A673 (cell line): ENCODE measurements around the gene PLIN3. TPM values are rescaled to one million over a fixed set of nuclear protein-coding genes. Genes with fewer than 3 reads are reported as not detected.

Experiments
- BruUV-seq: library from RNA; stranded (reverse); fragments of 400-500 nt; replicated peaks from 2 replicates; lab custom pipeline; 2021; lab: Mats Ljungman, UMichigan
- CTCF ChIA-PET: fragments of 300-600 bp; sonication (Branson Sonifier 250); formaldehyde crosslinking; loops from one replicate; lab custom pipeline; 2022; ENCODE audit warnings: antibody characterized with exemption; lab: Charles Lee
- POLR2A ChIA-PET: fragments of 300-600 bp; sonication (Branson Sonifier 250); formaldehyde crosslinking; loops from one replicate; lab custom pipeline; 2022; ENCODE audit warnings: antibody characterized with exemption; ENCODE audit not compliant: low non-redundant PET; lab: Charles Lee
- DNase-seq: peaks from one replicate; pipeline ENCODE4 v3.0.0-alpha.2; 2015; ENCODE audit warnings: low spot score
- H3K27ac ChIP-seq: fragments of 200-600 bp; sonication (generic); 2 replicates; pipeline ENCODE4 v1.5.1; 2016; ENCODE audit warnings: mixed run types, low read depth, mild to moderate bottlenecking, mixed read lengths, antibody characterized with exemption, low read length; ENCODE audit not compliant: poor library complexity, severe bottlenecking
- H3K27me3 ChIP-seq: fragments of 200-600 bp; sonication (generic); replicated peaks from 2 replicates; pipeline ENCODE4 v1.6.1; 2017; ENCODE audit warnings: mixed run types, low read depth, mild to moderate bottlenecking, mixed read lengths, antibody characterized with exemption, low read length; ENCODE audit not compliant: insufficient read depth, poor library complexity
- H3K36me3 ChIP-seq: fragments of 200-600 bp; sonication (generic); 2 replicates; pipeline ENCODE4 v1.6.1; 2016; ENCODE audit warnings: mixed run types, mild to moderate bottlenecking, mixed read lengths, antibody characterized with exemption, low read length; ENCODE audit not compliant: insufficient read depth, poor library complexity, severe bottlenecking
- H3K4me1 ChIP-seq: fragments of 200-600 bp; sonication (generic); 2 replicates; pipeline ENCODE4 v1.6.1; 2017; ENCODE audit warnings: mixed run types, mild to moderate bottlenecking, mixed read lengths, antibody characterized with exemption, low read length; ENCODE audit not compliant: insufficient read depth, poor library complexity, severe bottlenecking
- H3K4me3 ChIP-seq: fragments of 200-600 bp; sonication (generic); 2 replicates; pipeline ENCODE4 v1.5.1; 2016; ENCODE audit warnings: low read depth, mixed run types, mild to moderate bottlenecking, mixed read lengths, low read length; ENCODE audit not compliant: poor library complexity, severe bottlenecking
- H3K9me3 ChIP-seq: fragments of 200-600 bp; sonication (generic); 2 replicates; pipeline ENCODE4 v1.6.1; 2016; ENCODE audit warnings: mixed run types, low read depth, mild to moderate bottlenecking, mixed read lengths, antibody characterized with exemption, low read length; ENCODE audit not compliant: poor library complexity, severe bottlenecking
- CTCF ChIP-seq: fragments of 300-800, 200-600 bp; sonication (generic); conservative IDR thresholded peaks from 2 replicates; pipeline ENCODE4 v1.5.1; 2017; ENCODE audit warnings: low read depth, mild to moderate bottlenecking, antibody characterized with exemption, low read length, moderate library complexity, mixed read lengths
- EZH2 ChIP-seq: fragments of 200-600 bp; sonication (generic); IDR thresholded peaks from 2 replicates; pipeline ENCODE4 v1.6.1; 2017; ENCODE audit warnings: borderline replicate concordance, low read depth, mild to moderate bottlenecking, mixed read lengths, antibody characterized with exemption, low read length; ENCODE audit not compliant: poor library complexity, severe bottlenecking
- intact Hi-C: fragments of 100-400 bp; cut with micrococcal nuclease; formaldehyde crosslinking; loops from one replicate; pipeline ENCODE4 v1.10.0; 2022; ENCODE audit not compliant: unreplicated experiment
- total RNA-seq: library from RNA; stranded (reverse); gene quantifications from 2 replicates; pipeline ENCODE4 v1.2.3, GENCODE V29; 2021

PLIN3 gene
- total RNA-seq, 1 experiment from 2014 or later, result 30.6 TPM

- Histone ChIP-seq H3K27me3 (no peaks in the 10 kb centered on the region), H3K9me3 (no peaks in the 10 kb centered on the region), H3K36me3 (no peaks in the 10 kb centered on the region), H3K4me1 (peaks cover 9% of the 10 kb centered on the region), H3K4me3 (no peak overlapping the region), H3K27ac (no peak overlapping the region)
- no peak for TF ChIP-seq CTCF
- TF ChIP-seq EZH2, result no peak
- intact Hi-C loops, result no loop called here
- no TSS peak for BruUV-seq
- CTCF ChIA-PET, result interaction anchor here (0.7 kb wide), 1 partner anchor 83 kb away, joined by 5 read pairs; no protein-coding TSS in a partner anchor
- no peak for DNase-seq
- POLR2A ChIA-PET, result interaction anchor here (0.6 to 0.7 kb wide), 3 partner anchors 45 to 70 kb away, joined by 3 to 15 read pairs (median 5); no protein-coding TSS in a partner anchor
Observed at GRCh38 chr19:4868286-4868834, 893 bp upstream of the PLIN3 start.

GRCh38 chr19:4866595-4867424, 657 bp downstream of the PLIN3 start:
- TSS peak; percentile 68 for BruUV-seq
- Histone ChIP-seq H3K36me3 (no peaks in the 10 kb centered on the region), H3K4me1 (peaks cover 9% of the 10 kb centered on the region), H3K27me3 (no peaks in the 10 kb centered on the region), H3K9me3 (no peaks in the 10 kb centered on the region), H3K4me3 (peak overlapping the region; percentile 84), H3K27ac (peak overlapping the region; percentile 67)
- peak; percentile 34 for DNase-seq
- no peak for TF ChIP-seq CTCF
- no peak for TF ChIP-seq EZH2
- CTCF ChIA-PET, result interaction anchor here (0.6 to 1.0 kb wide), 3 partner anchors 15 to 160 kb away, joined by 3 read pairs; no protein-coding TSS in a partner anchor
- POLR2A ChIA-PET, result no interaction called here
- intact Hi-C loops, result no loop called here

- Histone ChIP-seq H3K9me3 (no peaks in the 10 kb centered on the region), H3K4me1 (peaks cover 5% of the 10 kb centered on the region), H3K27ac (no peak overlapping the region), H3K36me3 (peaks cover 3% of the 10 kb centered on the region), H3K27me3 (no peaks in the 10 kb centered on the region), H3K4me3 (no peak overlapping the region)
- TF ChIP-seq CTCF (no peak), EZH2 (no peak)
- no TSS peak for BruUV-seq
- intact Hi-C loops, result no loop called here
- POLR2A ChIA-PET, result no interaction called here
- DNase-seq, result peak; percentile 35
- CTCF ChIA-PET, result interaction anchor here (0.9 kb wide), 1 partner anchor 9 kb away, joined by 3 read pairs; no protein-coding TSS in a partner anchor
Observed at GRCh38 chr19:4861147-4861546, 6.3 kb downstream of the PLIN3 start.
